Hematopoietic multipotent progenitor cell treated with erythropoietin and hydrocortisone succinate and interleukin-3 and kit ligand, for 4 days (in vitro differentiated cells): ENCODE results near the gene SDS.

Source experiments
- DNase-seq: peaks from one replicate; pipeline ENCODE4 v3.0.0-alpha.2; 2015

Gene SDS

GRCh38 chr12:113398346-113399290 lies 5.1 kb downstream of the SDS start:
- DNase-seq = no peak

DNA sequence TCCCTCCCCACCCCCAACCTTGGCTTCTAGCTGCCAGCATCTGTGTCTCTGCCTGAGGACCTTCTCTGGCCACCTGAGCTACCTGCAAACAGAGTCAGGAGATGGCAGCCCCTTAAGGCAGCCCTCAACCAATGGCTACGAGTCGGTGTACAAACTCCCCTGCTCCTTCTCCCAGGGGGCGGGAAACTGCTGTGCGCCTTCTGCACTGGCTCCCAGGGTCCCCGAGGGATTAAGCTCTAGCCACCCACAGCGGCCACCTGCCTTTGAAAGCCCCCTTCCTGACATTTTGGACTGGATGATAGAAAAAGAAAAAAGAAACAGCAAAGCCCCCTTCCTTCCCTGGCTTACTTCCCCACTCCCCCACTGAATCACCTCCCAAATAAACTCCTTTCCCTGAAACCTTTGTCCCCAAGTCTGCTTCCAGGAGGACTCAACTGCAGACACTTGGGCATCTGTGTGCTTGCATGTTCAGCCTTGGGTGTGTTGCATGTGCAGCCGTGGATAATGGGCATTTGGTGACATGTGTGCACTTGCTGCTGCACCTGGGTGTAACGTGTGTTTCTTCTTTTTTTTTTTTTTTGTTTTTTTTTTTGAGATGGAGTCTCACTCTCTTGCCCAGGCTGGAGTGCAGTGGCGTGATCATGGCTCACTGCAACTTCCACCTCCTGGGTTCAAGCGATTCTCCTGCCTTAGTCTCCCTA lies 6.0 kb downstream of the SDS start:
- DNase-seq = no peak

- DNase-seq = no peak
Measured at GRCh38 chr12:113396828-113397496, 6.7 kb downstream of the SDS start.

DNA sequence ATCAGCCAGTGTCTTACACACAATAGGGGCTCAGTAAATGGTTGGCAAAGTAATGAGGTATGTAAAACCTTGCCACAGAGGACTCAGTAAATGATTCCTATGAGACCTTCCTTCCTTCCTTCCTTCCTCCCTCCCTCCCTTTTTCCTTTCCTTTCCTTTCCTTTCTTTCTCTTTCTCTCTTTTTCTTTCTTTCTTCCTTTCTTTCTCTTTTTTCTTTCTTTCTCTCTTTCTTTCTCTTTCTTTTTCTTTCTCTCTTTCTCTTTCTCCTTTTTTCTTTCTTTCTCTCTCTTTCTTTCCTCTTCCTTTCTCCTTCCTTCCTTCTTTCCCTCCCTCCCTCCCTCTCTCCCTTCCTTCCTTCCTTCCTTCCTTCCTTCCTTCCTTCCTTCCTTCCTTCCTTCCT lies 7.5 kb downstream of the SDS start:
- DNase-seq = no peak

- DNase-seq = no peak
Measured at GRCh38 chr12:113395119-113395518, 8.6 kb downstream of the SDS start.

DNA sequence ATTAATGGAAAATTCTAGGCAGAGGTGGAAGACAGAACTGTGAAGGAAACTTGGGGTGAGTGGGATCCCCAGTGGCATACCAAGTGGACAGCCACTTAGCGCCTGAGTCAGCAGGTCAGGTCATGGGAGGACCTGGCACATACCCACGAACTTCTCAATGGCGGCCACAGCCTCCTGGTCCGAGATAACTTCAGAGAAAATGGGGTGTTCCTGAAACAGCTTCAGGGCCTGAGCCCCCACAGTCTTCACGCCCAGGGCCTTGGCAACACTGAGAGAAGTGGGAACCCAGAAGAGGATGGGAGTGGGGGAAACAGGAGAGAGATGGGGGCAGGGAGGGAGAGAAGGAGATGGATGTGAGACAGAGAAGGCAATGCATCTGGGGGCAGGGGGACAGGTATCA lies 9.9 kb downstream of the SDS start:
- DNase-seq = no peak

DNA sequence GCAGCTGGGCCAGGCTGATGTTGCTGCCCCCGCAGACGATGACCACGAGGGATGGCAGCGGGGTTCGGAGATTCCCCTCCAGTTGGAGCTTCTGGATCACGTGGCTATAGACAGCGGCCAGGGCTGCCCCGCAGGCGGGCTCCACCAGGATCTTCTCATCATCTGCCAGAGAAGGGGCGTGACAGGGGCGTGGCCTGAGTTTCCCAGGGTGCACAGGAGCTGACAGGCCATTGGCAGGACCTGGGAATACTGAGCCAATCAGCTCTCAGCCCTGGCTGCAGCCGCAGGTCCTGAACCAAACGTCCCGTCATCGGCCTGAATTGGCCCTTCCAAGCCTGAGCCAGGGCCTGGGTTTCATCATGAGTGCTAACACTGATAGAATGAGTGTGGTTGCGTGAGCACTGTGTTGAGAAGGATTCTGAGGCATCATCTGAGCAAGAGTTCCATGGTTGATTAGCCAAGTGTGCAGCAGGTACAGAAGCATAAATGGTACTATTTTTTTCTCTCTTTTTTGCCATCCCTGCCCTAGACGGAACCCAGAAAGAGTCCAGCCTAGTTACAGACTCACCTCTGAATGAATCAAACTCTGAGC lies 10.6 kb downstream of the SDS start:
- peak; percentile 33 for DNase-seq

GRCh38 chr12:113392520-113392919 lies 11.2 kb downstream of the SDS start:
- no peak for DNase-seq

- DNase-seq = no peak
Measured at GRCh38 chr12:113391650-113392337, 11.9 kb downstream of the SDS start.

GRCh38 chr12:113391145-113391544 lies 12.5 kb downstream of the SDS start:
- no peak for DNase-seq

GRCh38 chr12:113390064-113391043 lies 13.3 kb downstream of the SDS start:
- no peak for DNase-seq

DNA sequence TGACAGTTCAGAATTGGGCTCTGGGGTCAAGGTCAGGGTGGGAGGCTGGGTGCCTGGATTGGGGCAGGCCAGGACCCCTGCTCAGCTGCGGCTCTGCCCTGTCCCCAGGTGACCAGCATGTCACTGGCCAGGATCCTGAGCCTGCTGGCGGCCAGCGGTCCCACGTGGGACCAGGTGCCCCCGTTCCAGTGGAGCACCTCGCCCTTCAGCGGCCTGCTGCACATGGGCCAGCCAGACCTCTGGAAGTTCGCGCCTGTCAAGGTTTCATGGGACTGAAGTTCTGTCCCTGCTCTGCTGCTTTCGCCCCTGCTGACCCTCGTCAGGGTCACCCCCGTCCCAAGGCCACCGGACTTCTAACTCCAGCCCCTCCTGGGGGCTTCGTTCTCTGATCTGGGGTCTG lies 15.3 kb downstream of the SDS start:
- DNase-seq = no peak

DNA sequence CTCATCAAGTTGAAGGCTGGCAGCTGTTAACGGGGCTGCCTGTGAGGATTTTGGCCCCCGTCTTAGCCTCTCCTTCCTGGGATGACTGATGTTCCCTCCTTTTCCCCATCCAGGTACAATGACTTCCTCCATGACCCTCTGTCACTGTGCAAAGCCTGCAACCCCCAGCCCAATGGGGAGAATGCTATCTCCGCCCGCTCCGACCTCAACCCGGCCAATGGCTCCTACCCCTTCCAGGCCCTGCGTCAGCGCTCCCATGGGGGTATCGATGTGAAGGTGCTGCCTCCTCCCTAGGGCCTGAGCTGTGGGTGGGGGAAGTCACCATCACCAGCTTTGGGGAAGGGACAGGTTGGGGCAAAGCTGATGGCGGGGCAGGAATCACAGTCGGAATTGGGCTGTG lies 16.1 kb downstream of the SDS start:
- DNase-seq = no peak

GRCh38 chr12:113386866-113387566 lies 16.7 kb downstream of the SDS start:
- DNase-seq = no peak

GRCh38 chr12:113385282-113385882 lies 18.3 kb downstream of the SDS start:
- DNase-seq = no peak

DNA sequence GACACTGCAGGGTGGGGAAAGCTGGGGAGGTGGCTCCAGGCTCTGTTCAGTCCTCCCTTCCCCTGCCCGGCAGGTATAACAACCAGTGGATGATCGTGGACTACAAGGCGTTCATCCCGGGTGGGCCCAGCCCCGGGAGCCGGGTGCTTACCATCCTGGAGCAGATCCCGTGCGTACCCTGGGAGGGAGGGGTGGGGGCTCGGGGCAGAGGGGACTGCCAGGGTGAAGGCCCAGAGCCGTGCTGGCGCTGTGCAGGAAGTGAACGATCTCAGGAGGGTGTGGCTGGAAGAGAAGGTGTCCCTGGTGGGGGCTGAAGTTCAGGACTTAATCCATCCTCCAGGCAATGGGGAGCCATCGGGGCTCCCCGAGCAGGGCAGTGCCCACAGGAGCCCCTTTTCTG lies 18.9 kb downstream of the SDS start:
- DNase-seq = no peak

- DNase-seq = no peak
Measured at GRCh38 chr12:113382206-113382605, 21.5 kb downstream of the SDS start.

DNA sequence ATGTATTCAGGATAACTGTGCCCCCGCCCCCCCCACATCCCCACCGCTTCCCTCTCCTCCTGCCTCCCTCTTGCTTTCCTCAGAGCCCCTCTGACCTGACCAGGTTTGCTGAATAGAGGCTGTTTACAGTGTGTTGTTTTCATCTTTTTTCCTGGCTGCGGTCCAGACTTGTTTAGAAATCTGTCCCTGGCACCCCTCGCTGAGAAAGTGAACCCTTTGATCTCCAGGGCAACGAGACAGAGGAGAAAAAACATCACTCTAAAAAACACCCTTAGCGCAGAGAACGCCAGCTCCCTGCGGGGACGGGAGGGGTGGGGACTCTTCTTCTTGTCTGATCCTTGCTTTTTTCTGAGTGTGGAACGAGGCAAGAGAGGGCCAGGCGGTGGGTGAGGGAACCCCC lies 22.5 kb downstream of the SDS start:
- DNase-seq = no peak

DNA sequence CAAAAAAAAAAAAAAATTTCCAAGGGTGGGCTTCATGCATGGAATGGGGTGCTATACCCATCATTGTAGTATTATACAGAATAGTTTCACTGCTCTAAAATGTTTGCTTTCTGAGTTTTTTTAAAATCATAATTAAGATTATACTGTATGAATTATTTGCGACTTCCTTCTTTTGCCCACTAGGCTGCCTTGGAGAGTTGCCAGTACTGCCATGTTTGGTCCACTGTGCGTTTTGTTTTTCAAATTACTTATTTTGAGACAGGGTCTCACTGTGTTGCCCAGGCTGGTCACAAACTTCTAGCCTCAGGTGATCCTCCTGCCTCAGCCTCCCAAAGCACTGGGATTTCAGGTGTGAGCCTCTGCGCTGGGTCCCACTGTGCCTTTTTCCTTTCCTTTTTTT lies 25.4 kb downstream of the SDS start:
- peak; percentile 62 for DNase-seq

- DNase-seq = no peak
Measured at GRCh38 chr12:113374823-113375428, 28.8 kb downstream of the SDS start.
